Left colon (tissue), 2 donors: ENCODE data around the gene ZNF316. TPM values are rescaled to one million over a fixed set of nuclear protein-coding genes. Genes with fewer than 3 reads are reported as not detected.

Source experiments
- ATAC-seq: fragments of 200-7000 bp; cut with Tn5 transposase; one replicate; pipeline ENCODE4 v1.9.1; 2020; ENCODE audit warnings: mild to moderate bottlenecking, moderate library complexity
- DNase-seq, 2 donors: peaks; one replicate each; pipeline ENCODE4 v3.0.0-alpha.2; 2020
- intact Hi-C, 2 donors: fragments of 100-400 bp; cut with DNase I in 1 of 2; cut with micrococcal nuclease in 1 of 2; formaldehyde crosslinking; loops; one replicate each; pipeline versions ENCODE4 v1.11.2 to v1.14.0; 2022; cut with DNase I, micrococcal nuclease
- total RNA-seq, 2 donors: library from RNA; stranded (reverse); fragmentation: NEBNext Ultra II Directional; extraction: Animal tissue kit (Norgen Biotek cat#: 25700); gene quantifications; one replicate each; pipeline ENCODE4 v1.2.1, GENCODE V29; 2021
- donor health status: DM: no; HTN: no; CAD: no.
- donor health status: DM: yes; HTN: yes; CAD: no.

The ZNF316 gene
- total RNA-seq, 2 donors from 2014 or later = 19.0 to 21.1 TPM

DNA sequence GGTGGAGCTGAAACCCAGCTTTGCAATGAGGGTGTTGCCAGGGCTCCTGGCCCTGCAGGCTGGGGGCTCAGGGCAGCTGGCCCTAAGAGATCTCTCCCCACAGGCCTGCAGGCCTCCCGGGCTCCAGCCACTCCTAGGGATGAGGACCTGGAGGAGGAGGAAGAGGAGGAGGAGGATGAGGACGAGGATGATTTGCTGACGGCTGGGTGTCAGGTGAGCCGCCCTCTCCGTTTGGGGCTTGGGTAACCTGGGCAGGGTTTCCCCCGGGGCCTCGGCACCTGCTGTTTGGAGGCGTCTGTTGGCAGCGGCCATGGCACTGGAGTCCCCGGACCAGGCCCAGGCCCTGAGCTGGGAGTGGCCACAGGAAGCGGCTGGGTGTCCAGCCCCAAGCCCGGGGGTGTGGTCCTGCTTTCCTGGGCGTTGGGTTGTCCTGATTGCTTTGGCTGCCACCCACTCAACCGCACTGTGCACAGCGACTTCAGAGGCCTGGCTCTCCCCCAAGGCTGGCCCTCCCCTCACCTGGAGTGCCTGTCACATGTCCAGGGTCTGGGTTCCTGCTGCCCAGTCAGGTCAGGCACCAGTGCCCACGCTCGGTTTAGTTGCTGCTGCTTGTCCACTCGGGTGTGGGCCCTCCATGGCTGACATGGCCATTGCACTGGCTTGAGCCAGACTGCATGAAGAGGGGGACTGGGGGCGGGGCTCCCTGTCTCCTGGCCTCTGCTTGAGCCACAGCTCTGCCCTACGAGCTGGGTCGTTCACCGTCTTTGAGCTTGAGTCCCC is 5.9 kb downstream of the ZNF316 start:
- no peak for DNase-seq
- intact Hi-C loops = no loop called here
- no peak for ATAC-seq

DNA sequence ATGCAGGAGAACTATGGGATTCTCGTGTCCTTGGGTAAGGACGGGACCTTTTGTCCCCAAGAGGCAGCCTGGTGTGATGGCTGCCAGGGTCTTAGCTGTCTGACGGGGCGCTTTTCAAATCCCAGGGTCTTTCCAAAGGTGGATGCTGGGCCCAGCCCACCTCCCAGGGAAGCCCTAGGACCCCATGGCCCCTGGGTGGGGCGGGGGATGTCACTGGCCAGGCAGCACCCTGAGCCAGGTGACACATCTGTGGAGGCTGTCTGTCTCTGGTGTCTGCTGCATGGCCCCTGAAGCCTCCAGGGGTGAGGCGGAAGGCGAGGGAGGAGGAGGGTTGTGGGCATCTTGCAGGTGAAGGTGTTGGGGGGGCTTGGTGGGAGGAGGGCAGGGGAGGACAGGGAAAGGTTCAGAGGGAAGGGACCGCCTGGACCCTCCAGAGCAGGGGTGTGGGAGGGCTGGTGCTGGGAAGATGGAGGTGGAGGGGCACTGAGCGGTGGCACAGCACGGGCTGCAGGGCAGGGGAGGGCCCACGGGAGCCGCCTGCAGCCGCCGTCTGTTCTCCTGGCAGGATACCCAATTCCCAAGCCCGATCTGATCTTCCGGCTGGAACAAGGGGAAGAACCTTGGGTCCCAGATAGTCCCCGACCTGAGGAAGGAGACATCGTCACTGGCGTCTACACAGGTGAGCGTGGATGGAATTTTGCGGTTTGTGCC is 7.0 kb downstream of the ZNF316 start:
- intact Hi-C loops = no loop called here
- ATAC-seq (no peak), DNase-seq (no peak)

- DNase-seq = no peak
- intact Hi-C loops = no loop called here
- ATAC-seq = no peak
Measured at GRCh38 chr7:6644728-6645127, 7.6 kb downstream of the ZNF316 start.

DNA sequence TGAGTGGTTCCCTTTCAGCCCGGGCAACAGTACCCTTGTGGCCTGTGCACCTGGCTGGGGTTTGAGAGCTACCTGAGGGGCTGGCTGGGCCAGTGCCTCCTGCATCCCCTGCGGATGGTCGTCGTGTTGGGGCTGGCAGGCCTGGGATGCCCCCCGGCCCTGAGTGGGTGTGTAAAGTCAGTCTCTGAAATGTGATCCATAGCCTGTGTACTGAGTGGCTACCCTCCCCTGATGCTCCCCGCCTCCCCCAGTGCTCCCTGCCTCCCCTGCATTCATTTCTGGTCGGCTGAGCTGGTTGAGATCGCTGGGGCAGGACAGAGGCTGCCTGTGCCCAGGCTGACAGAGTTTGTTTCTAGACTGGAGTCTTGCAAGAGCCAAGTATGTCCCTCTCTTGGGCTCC is 9.3 kb downstream of the ZNF316 start:
- intact Hi-C loops = no loop called here
- no peak for ATAC-seq

GRCh38 chr7:6647080-6647479 is 10.0 kb downstream of the ZNF316 start:
- intact Hi-C loops = no loop called here
- no peak for DNase-seq
- ATAC-seq = no peak

More for the DNA sequence above, 9.3 kb downstream of the ZNF316 start:
- DNase-seq = no peak

DNA sequence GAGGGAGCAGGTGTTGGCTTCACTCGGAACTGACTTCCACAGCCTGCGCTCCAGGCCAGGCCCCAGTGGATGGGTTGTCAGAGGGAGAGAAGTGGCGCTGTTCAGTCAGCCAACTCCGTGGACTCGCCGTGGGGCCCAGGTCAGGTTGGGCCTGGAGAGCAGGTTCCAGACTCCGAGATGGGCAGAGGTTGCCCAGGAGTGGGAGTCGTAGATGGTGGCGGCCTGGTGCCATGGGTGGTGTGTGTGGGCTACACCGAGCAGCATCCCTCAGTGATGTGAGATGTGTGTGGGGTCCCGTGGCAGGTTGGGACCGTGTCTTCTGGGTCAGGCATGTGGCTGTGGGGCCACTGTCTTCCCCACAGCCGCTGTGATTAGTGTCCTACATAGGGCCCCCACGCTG is 10.4 kb downstream of the ZNF316 start:
- intact Hi-C loops = no loop called here
- no peak for DNase-seq
- ATAC-seq = no peak

DNA sequence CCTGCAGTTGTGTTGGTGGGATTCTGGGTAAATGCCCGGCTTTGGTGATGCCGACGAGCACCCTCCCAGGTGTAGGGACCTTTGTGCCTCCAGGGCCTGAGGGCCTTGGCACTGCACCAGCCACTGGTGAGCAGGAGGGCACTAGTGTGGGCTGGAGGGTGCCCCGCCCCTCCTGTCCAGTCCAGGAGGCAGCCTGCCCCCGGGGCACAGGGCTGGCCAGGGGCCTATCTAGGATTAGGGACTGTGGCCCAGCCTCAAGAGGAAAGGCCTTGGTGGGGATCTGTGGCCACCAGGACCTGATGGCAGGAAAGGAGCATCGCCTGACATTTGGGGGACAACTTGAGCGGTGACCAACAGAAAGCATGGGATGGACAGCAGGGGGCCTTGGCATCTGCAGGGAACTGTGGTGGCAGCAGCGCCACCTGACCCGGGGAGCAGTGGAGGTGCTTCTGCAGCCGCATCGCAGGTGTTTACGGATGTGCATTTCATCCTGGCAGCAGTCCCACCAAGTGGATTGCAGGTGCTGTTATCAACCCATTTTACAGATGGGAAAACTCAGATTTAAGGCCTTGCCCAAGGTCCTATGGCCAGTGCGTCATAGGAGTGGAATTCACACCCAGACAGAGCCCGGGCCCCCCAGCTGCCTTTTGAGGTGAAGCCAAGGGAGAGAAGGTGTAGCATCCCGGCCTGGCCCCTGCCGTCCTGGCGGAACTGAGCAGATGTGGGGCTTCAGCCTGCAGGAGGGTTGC is 11.1 kb downstream of the ZNF316 start:
- intact Hi-C loops = no loop called here
- DNase-seq (no peak), ATAC-seq (no peak)

- ATAC-seq (no peak), DNase-seq (no peak)
- intact Hi-C loops = no loop called here
Measured at GRCh38 chr7:6648815-6649104, 11.6 kb downstream of the ZNF316 start.

- intact Hi-C loops = no loop called here
- ATAC-seq = no peak
- no peak for DNase-seq
Measured at GRCh38 chr7:6649241-6649961, 12.3 kb downstream of the ZNF316 start.

DNA sequence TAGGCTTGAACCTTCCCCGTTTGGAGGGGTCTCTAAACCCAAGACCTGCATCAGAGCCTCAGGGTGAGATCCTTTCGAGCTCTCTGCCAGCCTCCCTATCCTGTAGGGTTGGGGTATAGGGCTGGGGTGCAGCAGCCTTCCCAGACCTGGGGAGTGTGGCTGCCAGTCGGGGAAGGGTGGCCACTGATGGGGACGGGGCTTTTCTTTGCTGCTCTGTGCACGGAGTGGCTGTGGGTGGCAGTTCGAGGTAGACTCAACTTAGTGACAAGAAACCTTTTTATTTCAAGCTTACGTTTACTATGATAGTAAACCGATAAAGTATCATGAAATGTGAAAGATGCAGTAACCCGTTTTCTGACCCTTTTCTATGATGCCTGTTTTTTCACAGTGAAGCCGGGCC is 13.0 kb downstream of the ZNF316 start:
- no peak for DNase-seq
- intact Hi-C loops = no loop called here
- ATAC-seq = no peak

GRCh38 chr7:6650521-6651011 is 13.4 kb downstream of the ZNF316 start:
- DNase-seq (no peak), ATAC-seq (no peak)
- intact Hi-C loops = no loop called here

DNA sequence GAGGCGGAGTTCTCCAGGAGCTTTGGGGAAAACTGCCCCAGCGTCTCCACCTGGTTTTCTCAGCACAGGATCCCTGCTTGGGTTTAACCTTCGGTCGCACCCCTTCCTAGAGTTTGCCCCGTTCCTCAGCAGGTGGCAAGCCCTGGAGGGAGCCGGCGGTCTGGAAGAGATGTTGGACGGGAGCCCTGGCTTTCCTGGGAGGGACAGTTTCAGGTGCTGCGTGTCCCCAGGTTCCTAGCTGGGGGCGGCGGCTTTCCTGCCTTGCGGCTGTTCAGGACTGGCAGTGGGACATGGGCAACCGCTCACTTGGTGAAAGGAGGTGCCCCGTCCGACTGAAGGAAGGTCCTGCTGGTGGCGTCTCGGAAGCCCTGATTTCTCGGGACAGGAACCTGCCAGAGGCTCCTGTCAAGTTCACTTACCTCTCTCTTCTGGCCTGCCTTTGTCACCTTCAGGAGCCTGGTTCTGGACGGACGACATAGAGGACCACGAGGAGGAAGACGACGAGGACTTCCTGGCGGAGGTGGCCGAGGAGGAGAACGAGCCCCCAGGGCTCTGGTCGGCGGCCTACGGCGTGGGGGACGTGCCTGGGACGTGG is 14.8 kb downstream of the ZNF316 start:
- intact Hi-C loops = no loop called here
- no peak for DNase-seq
- ATAC-seq = no peak

- ATAC-seq (no peak), DNase-seq (no peak)
- intact Hi-C loops = no loop called here
Measured at GRCh38 chr7:6652446-6653011, 15.4 kb downstream of the ZNF316 start.

DNA sequence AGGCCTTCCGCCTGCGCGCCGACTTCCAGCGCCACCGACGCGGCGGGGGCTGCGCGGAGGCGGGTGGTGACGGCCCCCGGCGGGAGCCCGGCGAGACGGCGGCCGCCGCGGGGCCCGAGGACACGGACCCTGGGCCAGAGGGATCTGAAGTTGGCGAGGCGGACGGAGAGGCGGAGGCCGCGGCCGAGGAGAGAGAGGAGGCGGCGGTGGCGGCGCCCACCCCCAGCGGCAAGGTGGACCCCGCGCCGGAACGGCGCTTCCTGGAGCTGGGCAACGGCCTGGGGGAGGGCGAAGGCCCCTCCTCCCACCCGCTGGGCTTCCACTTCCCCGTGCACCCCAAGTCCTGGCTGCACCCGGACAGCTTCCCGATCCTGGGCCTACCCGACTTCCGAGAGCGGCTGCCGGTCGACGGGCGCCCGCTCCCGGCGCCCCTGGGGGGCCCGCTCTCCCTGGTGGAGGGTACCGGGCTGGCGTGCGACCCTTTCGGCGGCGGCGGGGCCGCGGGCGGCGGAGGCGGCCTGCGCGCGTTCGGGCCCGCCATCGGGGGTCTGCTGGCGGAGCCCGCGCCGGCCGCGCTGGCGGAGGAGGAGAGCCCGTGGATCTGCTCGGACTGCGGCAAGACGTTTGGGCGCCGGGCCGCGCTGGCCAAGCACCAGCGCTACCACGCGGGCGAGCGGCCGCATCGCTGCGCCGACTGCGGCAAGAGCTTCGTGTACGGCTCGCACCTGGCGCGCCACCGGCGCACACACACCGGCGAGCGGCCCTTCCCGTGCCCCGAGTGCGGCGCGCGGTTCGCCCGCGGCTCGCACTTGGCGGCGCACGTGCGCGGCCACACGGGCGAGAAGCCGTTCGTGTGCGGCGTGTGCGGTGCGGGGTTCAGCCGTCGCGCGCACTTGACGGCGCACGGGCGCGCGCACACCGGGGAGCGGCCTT is 16.2 kb downstream of the ZNF316 start:
- intact Hi-C loops = no loop called here

GRCh38 chr7:6654113-6654841 is 17.2 kb downstream of the ZNF316 start:
- intact Hi-C loops = no loop called here
- ATAC-seq (no peak), DNase-seq (no peak)

More for the DNA sequence above, 16.2 kb downstream of the ZNF316 start:
- DNase-seq (no peak), ATAC-seq (no peak)

DNA sequence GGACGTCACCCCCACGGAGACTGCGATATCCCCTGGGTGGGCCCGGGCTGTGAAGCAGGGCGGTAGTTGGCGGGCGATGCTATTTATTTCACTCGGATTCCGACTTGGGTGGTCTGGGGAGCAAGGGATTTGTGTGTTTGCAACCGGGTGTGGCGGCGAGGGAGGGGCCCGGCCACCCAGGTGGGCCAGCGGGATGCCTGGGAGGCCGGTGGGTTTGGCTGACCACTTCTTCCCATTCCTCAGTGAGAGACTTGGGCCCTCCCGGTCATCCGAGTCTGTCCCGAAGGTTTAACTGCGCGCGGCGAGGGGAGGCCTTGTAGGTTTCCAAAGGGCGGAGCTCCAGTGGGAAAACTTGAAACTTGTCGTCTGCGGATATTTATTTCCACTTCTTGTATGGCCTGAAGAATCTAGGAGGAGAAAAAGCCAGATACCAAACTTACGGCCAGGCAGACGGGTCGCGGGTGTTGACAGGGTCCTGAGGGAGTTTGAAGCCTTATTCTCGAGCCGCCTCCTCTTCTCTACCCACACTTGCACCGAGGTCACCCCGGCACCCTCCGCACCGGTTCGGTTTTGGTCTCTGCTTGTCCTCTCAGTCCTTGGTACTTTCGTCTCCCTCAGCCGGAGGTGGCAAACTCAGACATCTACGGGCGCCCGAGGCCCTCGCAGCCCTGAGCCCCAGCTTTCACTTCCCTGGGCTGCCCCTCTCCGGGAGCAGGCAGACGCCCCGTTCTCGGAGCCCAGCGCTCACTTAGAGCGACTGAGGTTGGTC is 17.9 kb downstream of the ZNF316 start:
- no peak for DNase-seq
- no peak for ATAC-seq
- intact Hi-C loops = no loop called here
